Measurements from ENCODE around the gene BFSP1. TPM values are rescaled to one million over a fixed set of nuclear protein-coding genes. Genes with fewer than 3 reads are reported as not detected.

Gene BFSP1
- total RNA-seq, 2 experiments from 2014 or later: 0.19 TPM; not detected in 1

DNA sequence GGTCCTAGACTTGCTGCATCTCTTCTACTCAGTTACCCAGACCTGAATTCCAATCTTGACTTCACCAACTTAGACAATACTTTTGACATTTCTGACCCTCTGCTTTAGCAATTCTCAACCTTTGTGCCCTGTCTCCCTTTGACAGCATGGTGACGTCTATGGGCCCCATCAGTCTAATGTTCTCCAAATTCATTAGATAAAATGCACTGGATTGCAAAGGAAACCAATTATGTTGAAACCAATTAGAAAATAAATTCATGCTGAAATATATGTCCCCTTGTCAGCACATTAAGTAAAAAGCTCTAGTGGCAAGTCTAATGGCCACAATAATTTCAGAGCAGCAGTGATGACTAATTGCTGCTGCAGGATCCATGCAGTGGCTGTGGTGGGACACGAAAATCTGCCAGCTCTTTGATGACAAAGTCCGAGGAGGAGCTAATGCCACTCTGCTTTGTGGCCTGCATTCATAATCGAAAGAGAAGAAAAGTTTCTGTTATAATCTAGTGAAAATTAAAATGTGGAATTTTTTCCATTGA, 64.0 kb downstream of the BFSP1 start:
- H3K4me3 Mint-ChIP-seq: no peak overlapping the region
- DNase-seq: no peak
- CTCF ChIA-PET: no interaction called here
- no peak overlapping the region for H3K27ac Mint-ChIP-seq
- H3K9me3 Mint-ChIP-seq: no peaks in the 10 kb centered on the region
- no peaks in the 10 kb centered on the region for H3K36me3 Mint-ChIP-seq (ENCODE audit: low read depth)
- intact Hi-C loops (cut with micrococcal nuclease): no loop called here
- H3K27me3 Mint-ChIP-seq (ENCODE audit: low read depth): no peaks in the 10 kb centered on the region
- no peaks in the 10 kb centered on the region for H3K4me1 Mint-ChIP-seq (ENCODE audit: low read depth)

DNA sequence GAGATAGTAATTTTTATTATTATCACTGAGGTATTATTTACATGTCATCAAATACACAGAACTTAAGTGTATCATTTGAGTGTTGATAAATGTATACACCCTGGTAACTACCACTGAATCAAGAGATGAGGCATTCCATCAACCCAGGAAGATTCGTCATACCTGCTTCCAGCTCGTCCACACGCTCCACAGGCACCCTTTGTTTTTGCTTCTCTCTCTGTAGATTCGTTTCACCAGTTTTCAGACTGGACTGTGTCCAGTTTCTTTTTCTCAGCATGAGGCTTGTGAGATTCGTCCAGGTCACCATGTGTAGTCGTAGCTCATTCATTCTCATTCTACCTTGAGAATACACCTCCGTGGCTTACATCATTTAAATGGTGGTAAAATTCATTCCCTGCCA, 64.5 kb downstream of the BFSP1 start:
- Mint-ChIP-seq H3K27me3 (ENCODE audit: low read depth) (no peaks in the 10 kb centered on the region), H3K4me1 (ENCODE audit: low read depth) (no peaks in the 10 kb centered on the region), H3K4me3 (no peak overlapping the region), H3K27ac (no peak overlapping the region), H3K9me3 (no peaks in the 10 kb centered on the region), H3K36me3 (ENCODE audit: low read depth) (no peaks in the 10 kb centered on the region)
- no peak for DNase-seq
- intact Hi-C loops (cut with micrococcal nuclease): no loop called here
- CTCF ChIA-PET: no interaction called here

DNA sequence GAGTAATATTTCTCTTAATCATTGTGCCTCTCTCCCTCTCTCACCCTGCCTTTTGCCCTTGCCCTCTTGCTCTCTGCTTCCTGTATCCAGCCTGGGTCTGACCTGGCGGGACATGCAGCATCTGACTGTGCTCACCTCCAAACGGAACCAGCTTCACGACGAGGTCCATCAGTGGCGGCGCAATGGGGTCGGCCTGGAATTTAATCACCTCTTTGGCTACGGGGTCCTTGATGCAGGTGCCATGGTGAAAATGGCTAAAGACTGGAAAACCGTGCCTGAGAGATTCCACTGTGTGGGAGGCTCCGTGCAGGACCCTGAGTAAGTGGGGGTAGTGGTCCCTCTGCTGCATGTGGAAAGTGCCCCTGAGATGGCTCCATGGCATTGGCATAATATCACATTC, 65.9 kb downstream of the BFSP1 start:
- H3K4me3 Mint-ChIP-seq: no peak overlapping the region
- no peaks in the 10 kb centered on the region for H3K9me3 Mint-ChIP-seq
- no peak overlapping the region for H3K27ac Mint-ChIP-seq
- DNase-seq: no peak
- intact Hi-C loops (cut with micrococcal nuclease): no loop called here
- H3K27me3 Mint-ChIP-seq (ENCODE audit: low read depth): no peaks in the 10 kb centered on the region
- H3K36me3 Mint-ChIP-seq (ENCODE audit: low read depth): no peaks in the 10 kb centered on the region
- CTCF ChIA-PET: no interaction called here
- peaks cover 3% of the 10 kb centered on the region for H3K4me1 Mint-ChIP-seq (ENCODE audit: low read depth)

DNA sequence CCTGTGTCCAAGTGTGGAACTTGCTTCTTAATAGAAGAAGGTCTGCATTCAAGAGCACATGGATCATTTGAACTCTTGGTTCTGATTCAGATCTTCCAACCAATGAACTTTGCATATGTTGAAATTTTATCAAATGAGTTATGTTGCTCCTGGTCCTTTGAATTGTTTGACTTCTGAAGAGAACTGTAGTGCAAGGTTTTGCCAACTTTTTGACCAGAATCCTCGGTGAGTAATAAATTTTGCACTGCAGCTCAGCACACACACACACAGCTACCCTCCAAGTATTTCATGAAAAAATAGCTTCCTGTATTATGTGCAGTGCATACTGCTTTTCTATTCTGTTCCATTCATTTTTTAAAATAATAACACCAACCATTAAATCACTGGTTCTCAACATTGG, 67.5 kb downstream of the BFSP1 start:
- Mint-ChIP-seq H3K9me3 (no peaks in the 10 kb centered on the region), H3K27me3 (ENCODE audit: low read depth) (no peaks in the 10 kb centered on the region), H3K4me1 (ENCODE audit: low read depth) (peaks cover 4% of the 10 kb centered on the region), H3K36me3 (ENCODE audit: low read depth) (no peaks in the 10 kb centered on the region), H3K27ac (no peak overlapping the region), H3K4me3 (no peak overlapping the region)
- no peak for DNase-seq
- CTCF ChIA-PET: no interaction called here
- intact Hi-C loops (cut with micrococcal nuclease): no loop called here

DNA sequence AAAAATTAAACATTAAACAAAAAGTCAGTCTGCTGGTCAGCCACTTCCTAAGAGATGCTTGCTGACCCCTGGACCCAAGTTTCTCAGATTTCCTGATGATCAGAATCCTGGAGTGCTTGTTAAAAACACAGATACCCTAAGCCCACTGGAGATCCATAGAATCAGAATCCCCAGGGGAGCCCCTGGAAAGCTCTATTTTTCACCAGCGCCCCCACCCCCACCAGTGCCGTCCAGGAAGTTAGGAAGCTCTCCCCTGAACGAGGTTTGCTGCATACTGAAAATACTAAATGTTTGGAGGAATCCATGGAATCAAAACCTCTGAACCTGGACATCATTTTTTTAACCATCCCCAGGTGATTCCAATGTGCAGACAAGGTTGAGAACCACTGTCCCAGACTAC, 69.2 kb downstream of the BFSP1 start:
- Mint-ChIP-seq H3K4me1 (ENCODE audit: low read depth) (peaks cover 4% of the 10 kb centered on the region), H3K27me3 (ENCODE audit: low read depth) (no peaks in the 10 kb centered on the region), H3K4me3 (no peak overlapping the region), H3K36me3 (ENCODE audit: low read depth) (no peaks in the 10 kb centered on the region), H3K27ac (no peak overlapping the region), H3K9me3 (no peaks in the 10 kb centered on the region)
- no peak for DNase-seq
- intact Hi-C loops (cut with micrococcal nuclease): no loop called here
- CTCF ChIA-PET: no interaction called here

DNA sequence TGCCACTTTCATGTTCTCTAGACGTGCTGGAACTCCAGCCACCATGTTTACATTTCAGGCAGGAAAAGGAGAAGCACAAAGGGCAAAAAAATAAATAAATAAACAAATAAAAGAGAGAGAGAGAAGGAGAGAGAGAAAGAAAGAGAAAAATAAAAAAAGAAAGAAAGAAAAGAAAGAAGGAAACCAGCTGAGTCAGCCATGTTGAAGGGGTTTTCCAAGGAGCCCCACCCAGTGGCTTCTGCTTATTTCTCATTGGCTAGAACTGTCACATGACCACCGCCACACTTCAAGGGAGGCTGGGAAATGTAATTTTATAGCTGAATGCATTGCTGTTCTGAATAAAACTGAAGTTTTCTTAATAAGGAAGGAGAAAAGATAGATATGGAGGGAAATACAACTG, 71.1 kb downstream of the BFSP1 start:
- intact Hi-C loops (cut with micrococcal nuclease): no loop called here
- no peak for DNase-seq
- Mint-ChIP-seq H3K9me3 (no peaks in the 10 kb centered on the region), H3K36me3 (ENCODE audit: low read depth) (no peaks in the 10 kb centered on the region), H3K4me1 (ENCODE audit: low read depth) (peaks cover 4% of the 10 kb centered on the region), H3K4me3 (no peak overlapping the region), H3K27ac (no peak overlapping the region), H3K27me3 (ENCODE audit: low read depth) (peaks cover 7% of the 10 kb centered on the region)
- CTCF ChIA-PET: interaction anchor here (0.8 kb wide), 1 partner anchor 44 kb away, joined by 3 read pairs; no protein-coding TSS in a partner anchor

DNA sequence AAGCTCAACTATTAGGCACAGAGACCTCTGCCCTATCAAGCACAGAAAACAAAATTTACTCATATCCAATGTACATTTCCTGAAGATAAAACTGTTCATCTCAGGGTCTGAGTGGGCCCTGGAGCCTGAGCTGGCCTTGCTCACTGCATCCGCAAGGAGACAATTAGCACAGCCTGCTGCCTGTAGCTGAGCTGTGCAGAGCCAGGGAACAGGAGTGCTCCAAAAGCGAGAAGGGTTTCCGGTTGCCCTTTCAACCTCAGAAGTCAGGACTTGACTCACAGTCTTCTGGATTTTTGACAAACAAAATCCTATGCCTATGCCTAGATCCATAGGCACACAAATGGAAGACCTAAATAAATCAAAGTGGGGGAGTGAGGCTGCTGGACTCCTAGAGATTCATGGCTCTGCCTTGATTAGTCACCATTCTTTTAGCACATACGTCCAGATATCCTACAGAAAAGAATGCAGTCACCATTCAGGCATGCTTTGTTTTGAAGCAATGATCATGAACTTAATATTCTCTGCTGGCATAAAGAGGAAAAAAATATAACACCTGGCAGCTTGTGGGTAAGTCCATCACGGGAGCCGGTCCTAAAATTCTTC, 73.5 kb downstream of the BFSP1 start:
- intact Hi-C loops (cut with micrococcal nuclease): no loop called here
- CTCF ChIA-PET: no interaction called here
- Mint-ChIP-seq H3K36me3 (ENCODE audit: low read depth) (no peaks in the 10 kb centered on the region), H3K4me1 (ENCODE audit: low read depth) (peaks cover 4% of the 10 kb centered on the region), H3K27ac (no peak overlapping the region), H3K9me3 (no peaks in the 10 kb centered on the region), H3K4me3 (no peak overlapping the region), H3K27me3 (ENCODE audit: low read depth) (peaks cover 17% of the 10 kb centered on the region)
- DNase-seq: no peak

DNA sequence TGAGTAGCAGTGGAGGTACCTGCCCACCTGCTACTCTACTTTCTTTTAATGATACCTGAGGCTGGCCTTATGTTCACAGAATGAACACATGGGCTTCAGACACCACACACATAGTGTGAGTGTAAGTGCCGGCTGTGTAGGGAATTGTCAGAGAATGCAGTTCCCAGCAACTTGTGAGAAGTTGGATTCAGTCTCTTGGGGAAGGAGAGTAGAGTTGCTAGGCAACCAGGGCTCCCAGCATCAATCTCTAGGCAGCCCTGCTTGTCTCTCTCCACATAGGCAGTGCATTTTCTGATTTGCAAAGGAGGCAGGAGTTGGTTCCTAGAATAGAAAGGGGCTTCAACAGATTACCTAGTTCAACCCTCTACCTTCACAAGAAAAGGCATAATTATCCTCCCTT, 74.1 kb downstream of the BFSP1 start:
- DNase-seq: no peak
- Mint-ChIP-seq H3K27ac (no peak overlapping the region), H3K36me3 (ENCODE audit: low read depth) (no peaks in the 10 kb centered on the region), H3K27me3 (ENCODE audit: low read depth) (peaks cover 23% of the 10 kb centered on the region), H3K9me3 (no peaks in the 10 kb centered on the region), H3K4me1 (ENCODE audit: low read depth) (peaks cover 4% of the 10 kb centered on the region), H3K4me3 (no peak overlapping the region)
- intact Hi-C loops (cut with micrococcal nuclease): no loop called here
- CTCF ChIA-PET: no interaction called here

DNA sequence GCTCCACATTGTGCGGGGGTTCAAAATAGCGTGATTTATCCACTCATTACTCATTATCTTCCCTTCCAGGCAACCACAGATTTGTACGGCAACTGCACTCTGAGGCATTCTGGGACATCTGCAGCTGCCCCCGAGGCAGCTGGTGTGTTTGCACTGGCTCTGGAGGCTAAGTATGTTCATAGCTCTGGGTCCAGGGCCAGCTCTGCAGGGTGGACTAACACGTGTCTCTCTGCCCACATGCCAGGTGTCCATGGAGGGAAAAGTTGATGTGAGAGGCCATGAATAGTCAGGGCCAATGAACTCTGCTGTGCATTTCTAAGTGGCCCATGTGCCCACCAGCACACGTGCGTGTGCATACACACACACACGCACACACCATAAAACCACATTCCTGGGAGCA, 74.9 kb downstream of the BFSP1 start:
- no peak overlapping the region for H3K27ac Mint-ChIP-seq
- CTCF ChIA-PET: no interaction called here

DNA sequence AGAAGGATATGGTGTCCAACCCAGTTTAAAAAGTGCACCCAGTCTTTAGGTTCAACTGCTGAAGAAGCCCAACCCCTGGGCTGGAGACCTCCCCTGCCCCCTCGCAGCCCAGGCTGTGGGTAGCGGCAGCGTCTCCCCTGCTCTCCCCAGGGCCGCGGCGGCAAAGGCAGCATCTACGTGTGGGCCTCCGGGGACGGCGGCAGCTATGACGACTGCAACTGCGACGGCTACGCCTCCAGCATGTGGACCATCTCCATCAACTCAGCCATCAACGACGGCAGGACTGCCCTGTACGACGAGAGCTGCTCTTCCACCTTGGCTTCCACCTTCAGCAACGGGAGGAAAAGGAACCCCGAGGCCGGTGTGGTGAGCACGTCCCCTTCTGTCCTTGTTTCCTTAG, 77.6 kb downstream of the BFSP1 start:
- intact Hi-C loops (cut with micrococcal nuclease): no loop called here
- Mint-ChIP-seq H3K9me3 (no peaks in the 10 kb centered on the region), H3K27me3 (ENCODE audit: low read depth) (peaks cover 30% of the 10 kb centered on the region), H3K4me1 (ENCODE audit: low read depth) (no peaks in the 10 kb centered on the region), H3K36me3 (ENCODE audit: low read depth) (no peaks in the 10 kb centered on the region), H3K27ac (no peak overlapping the region), H3K4me3 (peak overlapping the region; percentile 63)
- CTCF ChIA-PET: interaction anchor here (0.8 to 1.5 kb wide), 2 partner anchors 21 to 650 kb away, joined by 3 to 9 read pairs; no protein-coding TSS in a partner anchor
- DNase-seq: no peak

More for the DNA sequence above, 74.9 kb downstream of the BFSP1 start:
- Mint-ChIP-seq H3K36me3 (ENCODE audit: low read depth) (no peaks in the 10 kb centered on the region), H3K4me1 (ENCODE audit: low read depth) (peaks cover 4% of the 10 kb centered on the region), H3K4me3 (no peak overlapping the region), H3K27me3 (ENCODE audit: low read depth) (peaks cover 29% of the 10 kb centered on the region), H3K9me3 (no peaks in the 10 kb centered on the region)
- DNase-seq: no peak
- intact Hi-C loops (cut with micrococcal nuclease): no loop called here

DNA sequence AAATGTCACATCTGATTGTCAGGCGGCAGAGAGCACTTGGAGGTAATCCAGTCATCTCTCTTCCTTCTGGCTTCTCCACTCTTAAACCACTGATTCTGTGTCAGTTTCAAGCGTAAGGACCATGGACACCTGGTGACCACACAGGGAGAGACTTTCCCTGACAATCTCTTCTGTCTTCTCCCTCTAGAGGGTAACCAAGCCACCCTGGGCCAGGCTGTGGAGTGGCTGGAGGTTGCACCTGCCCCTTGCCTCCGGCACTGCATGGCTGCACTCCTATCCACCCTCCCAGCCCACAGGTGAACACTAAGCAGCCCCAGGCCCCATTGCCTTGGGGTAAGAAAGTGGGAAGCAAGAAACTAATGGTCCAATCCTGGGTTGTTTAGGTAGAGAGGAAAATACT, 78.7 kb downstream of the BFSP1 start:
- no peak overlapping the region for H3K27ac Mint-ChIP-seq
- H3K36me3 Mint-ChIP-seq (ENCODE audit: low read depth): no peaks in the 10 kb centered on the region
- intact Hi-C loops (cut with micrococcal nuclease): no loop called here
- H3K27me3 Mint-ChIP-seq (ENCODE audit: low read depth): peaks cover 30% of the 10 kb centered on the region
- no peak for DNase-seq
- no peaks in the 10 kb centered on the region for H3K9me3 Mint-ChIP-seq
- CTCF ChIA-PET: interaction anchor here (0.6 to 1.5 kb wide), 2 partner anchors 20 to 706 kb away, joined by 3 to 9 read pairs; no protein-coding TSS in a partner anchor
- no peaks in the 10 kb centered on the region for H3K4me1 Mint-ChIP-seq (ENCODE audit: low read depth)
- H3K4me3 Mint-ChIP-seq: no peak overlapping the region

DNA sequence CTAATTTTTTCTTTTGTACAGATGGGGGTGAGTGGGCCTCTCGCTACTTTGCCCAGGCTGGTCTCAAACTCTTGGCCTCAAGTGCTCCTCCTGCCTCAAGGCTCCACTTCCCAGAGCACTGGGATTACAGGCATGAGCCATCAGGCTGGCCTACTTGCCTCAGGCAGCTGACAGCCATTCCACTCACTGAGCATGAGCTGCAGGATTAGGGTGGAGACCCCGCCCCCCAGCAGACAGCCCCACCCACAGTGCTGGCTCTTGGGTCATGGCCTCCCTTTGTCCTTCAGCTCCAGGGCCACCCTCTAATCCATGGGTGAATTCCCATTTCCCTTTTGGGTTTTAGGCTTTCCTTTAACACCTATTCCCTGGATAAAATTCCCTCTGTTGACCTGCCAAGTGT, 82.1 kb downstream of the BFSP1 start:
- intact Hi-C loops (cut with micrococcal nuclease): no loop called here
- CTCF ChIA-PET: interaction anchor here (0.5 kb wide), 1 partner anchor 647 kb away, joined by 3 read pairs; no protein-coding TSS in a partner anchor
- H3K4me1 Mint-ChIP-seq (ENCODE audit: low read depth): no peaks in the 10 kb centered on the region

DNA sequence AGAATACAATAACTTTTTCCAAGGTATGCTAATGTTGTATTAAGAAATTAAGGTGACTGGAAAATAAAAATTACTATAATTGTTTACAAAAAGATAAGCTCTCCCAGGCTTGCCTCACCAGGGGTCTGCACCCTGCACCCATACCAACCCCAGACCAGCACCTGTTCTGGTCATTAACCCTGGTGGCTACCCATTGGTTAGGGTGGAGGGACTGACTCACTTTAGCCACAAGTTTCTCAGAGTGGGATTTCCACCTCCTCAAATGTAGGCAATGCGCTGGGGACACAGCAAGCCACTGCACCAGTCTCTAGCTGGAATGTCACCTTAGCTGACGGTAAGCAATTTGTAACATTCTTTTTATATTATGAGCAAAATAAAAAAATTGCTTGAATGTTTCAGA, 83.1 kb downstream of the BFSP1 start:
- CTCF ChIA-PET: no interaction called here
- no peaks in the 10 kb centered on the region for H3K4me1 Mint-ChIP-seq (ENCODE audit: low read depth)
- H3K9me3 Mint-ChIP-seq: no peaks in the 10 kb centered on the region
- H3K36me3 Mint-ChIP-seq (ENCODE audit: low read depth): no peaks in the 10 kb centered on the region
- peaks cover 29% of the 10 kb centered on the region for H3K27me3 Mint-ChIP-seq (ENCODE audit: low read depth)
- no peak overlapping the region for H3K4me3 Mint-ChIP-seq
- intact Hi-C loops (cut with micrococcal nuclease): no loop called here
- no peak overlapping the region for H3K27ac Mint-ChIP-seq
- no peak for DNase-seq

More for the DNA sequence above, 82.1 kb downstream of the BFSP1 start:
- Mint-ChIP-seq H3K4me3 (no peak overlapping the region), H3K9me3 (no peaks in the 10 kb centered on the region), H3K36me3 (ENCODE audit: low read depth) (no peaks in the 10 kb centered on the region), H3K27me3 (ENCODE audit: low read depth) (peaks cover 25% of the 10 kb centered on the region), H3K27ac (no peak overlapping the region)
- no peak for DNase-seq

All from activated naive CD4-positive, alpha-beta T cell treated with anti-CD3 and anti-CD28 coated beads for 36 hours (primary cell).